K562 treated with DMSO at 1 percent for 12 hours (cell line): Measurements from ENCODE around the gene CCL24. TPM values are rescaled to one million over a fixed set of nuclear protein-coding genes. Genes with fewer than 3 reads are reported as not detected.

ENCODE experiments used
- total RNA-seq: library from RNA; unstranded; fragments of 300-600 nt; gene quantifications from 2 replicates; pipeline ENCODE4 v1.2.3, GENCODE V29; 2022; ENCODE audit not compliant: insufficient read depth

Gene CCL24
- total RNA-seq, result not detected in 2 replicates

GRCh38 chr7:75813781-75814236 is at the start of gene CCL24:
Gene CCL24, minus strand, starts transcription at chr7:75813806. Its CDS starts 91 bp downstream, at chr7:75813715.

GRCh38 chr7:75772081-75773077 is 41.2 kb downstream of the CCL24 start, which contains the start of gene CCL26:
Gene CCL26, minus strand, starts transcription at chr7:75772211. Its CDS starts 35 bp downstream, at chr7:75772176.

Other genes with a start within 250 kb of the CCL24 start
- gene HIP1, start 74.9 kb downstream of the CCL24 start, total RNA-seq, result 7.2 and 20.9 TPM in 2 replicates
- gene CCL26, start 41.6 kb downstream of the CCL24 start, total RNA-seq, result not detected in 2 replicates
- gene RHBDD2, start 65.2 kb upstream of the CCL24 start, total RNA-seq, result 104 and 128 TPM in 2 replicates
- 163 and 184 TPM in 2 replicates for gene POR, start 101.3 kb upstream of the CCL24 start, total RNA-seq
- 48.9 and 54.8 TPM in 2 replicates for gene TMEM120A, start 180.8 kb upstream of the CCL24 start, total RNA-seq
- gene STYXL1, start 234.2 kb upstream of the CCL24 start, total RNA-seq, result 62.1 and 68.4 TPM in 2 replicates
- gene MDH2, start 234.3 kb upstream of the CCL24 start, total RNA-seq, result 311 and 317 TPM in 2 replicates